ENCODE results near the gene SP140. TPM values are rescaled to one million over a fixed set of nuclear protein-coding genes. Genes with fewer than 3 reads are reported as not detected.

Gene SP140
- total and polyA plus RNA-seq, 2 of the 8 experiments (the other 6 are each of a cell fraction or from before 2014, with no cell fraction given) = 0.23 to 1.3 TPM

DNA sequence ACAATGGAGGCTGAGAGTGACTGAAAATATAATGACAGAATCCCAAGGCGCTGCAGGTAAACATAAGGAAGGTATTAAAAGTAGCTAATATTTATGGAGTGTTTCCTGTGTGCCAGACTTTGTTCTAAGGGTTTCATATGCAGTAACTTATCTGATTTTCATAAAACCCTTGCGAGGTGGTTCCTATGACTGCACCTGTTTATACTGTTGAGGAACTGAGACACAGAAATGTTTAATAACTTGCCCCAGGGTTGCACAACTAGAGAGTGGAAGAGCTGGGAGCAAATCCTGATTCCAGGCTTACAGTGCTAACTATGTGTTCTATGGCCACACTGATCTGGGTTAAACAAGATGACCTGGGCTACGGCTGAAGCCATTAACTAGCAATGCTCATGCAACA lies 8.1 kb upstream of the SP140 start:
- Histone ChIP-seq H3K79me1 (ENCODE audit: low read depth, low read length) (no peaks in the 10 kb centered on the region), H3K4me1 (replicated peaks in 1 of 4; ENCODE audit: control insufficient read depth in 3 of 4, insufficient read depth in 4 of 4, low read length in 3 of 4) (peaks cover 0 to 6% (median 1%) of the 10 kb centered on the region in 4 experiments; a peak in 3 of 7 replicates)
- DNase-seq (ENCODE audit: low read depth in 1 of 2, low spot score in 2 of 2) = no peak
- TF ChIP-seq, protein P1, sequence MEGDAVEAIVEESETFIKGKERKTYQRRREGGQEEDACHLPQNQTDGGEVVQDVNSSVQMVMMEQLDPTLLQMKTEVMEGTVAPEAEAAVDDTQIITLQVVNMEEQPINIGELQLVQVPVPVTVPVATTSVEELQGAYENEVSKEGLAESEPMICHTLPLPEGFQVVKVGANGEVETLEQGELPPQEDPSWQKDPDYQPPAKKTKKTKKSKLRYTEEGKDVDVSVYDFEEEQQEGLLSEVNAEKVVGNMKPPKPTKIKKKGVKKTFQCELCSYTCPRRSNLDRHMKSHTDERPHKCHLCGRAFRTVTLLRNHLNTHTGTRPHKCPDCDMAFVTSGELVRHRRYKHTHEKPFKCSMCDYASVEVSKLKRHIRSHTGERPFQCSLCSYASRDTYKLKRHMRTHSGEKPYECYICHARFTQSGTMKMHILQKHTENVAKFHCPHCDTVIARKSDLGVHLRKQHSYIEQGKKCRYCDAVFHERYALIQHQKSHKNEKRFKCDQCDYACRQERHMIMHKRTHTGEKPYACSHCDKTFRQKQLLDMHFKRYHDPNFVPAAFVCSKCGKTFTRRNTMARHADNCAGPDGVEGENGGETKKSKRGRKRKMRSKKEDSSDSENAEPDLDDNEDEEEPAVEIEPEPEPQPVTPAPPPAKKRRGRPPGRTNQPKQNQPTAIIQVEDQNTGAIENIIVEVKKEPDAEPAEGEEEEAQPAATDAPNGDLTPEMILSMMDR (IDR thresholded peaks at IDR 0.05; ENCODE audit: control extremely low read depth in 1 of 3, insufficient read depth in 1 of 3, low read depth in 1 of 3, low read length in 3 of 3) = no peak
- TF ChIP-seq TBP (IDR thresholded peaks at IDR 0.05; ENCODE audit: low read depth, low read length) = no peak
- no peak for TF ChIP-seq SIX5 (IDR thresholded peaks at IDR 0.05; ENCODE audit: low read depth, low read length)
- TF ChIP-seq FOSL1 (IDR thresholded peaks at IDR 0.05; ENCODE audit: insufficient read depth, low read depth, low read length) = no peak
- TF ChIP-seq BRCA1 (IDR thresholded peaks at IDR 0.05; ENCODE audit: low read depth, low read length) = no peak
- no peak for TF ChIP-seq GTF2F1 (IDR thresholded peaks at IDR 0.05; ENCODE audit: borderline replicate concordance, low read depth, low read length)
- no peak for TF ChIP-seq CHD1 (IDR thresholded peaks at IDR 0.05; ENCODE audit: low read depth, low read length)
- TF ChIP-seq CREB1 (IDR thresholded peaks at IDR 0.05) = no peak
- no peak for TF ChIP-seq POLR2A (IDR thresholded peaks at IDR 0.05; ENCODE audit: control extremely low read depth in 1 of 2, low read depth in 2 of 2, low read length in 2 of 2)
- TF ChIP-seq, protein P2, sequence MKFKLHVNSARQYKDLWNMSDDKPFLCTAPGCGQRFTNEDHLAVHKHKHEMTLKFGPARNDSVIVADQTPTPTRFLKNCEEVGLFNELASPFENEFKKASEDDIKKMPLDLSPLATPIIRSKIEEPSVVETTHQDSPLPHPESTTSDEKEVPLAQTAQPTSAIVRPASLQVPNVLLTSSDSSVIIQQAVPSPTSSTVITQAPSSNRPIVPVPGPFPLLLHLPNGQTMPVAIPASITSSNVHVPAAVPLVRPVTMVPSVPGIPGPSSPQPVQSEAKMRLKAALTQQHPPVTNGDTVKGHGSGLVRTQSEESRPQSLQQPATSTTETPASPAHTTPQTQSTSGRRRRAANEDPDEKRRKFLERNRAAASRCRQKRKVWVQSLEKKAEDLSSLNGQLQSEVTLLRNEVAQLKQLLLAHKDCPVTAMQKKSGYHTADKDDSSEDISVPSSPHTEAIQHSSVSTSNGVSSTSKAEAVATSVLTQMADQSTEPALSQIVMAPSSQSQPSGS (IDR thresholded peaks at IDR 0.05; ENCODE audit: low read length) = no peak
- no peak for TF ChIP-seq YY1 (IDR thresholded peaks at IDR 0.05; ENCODE audit: low read depth, low read length)
- TF ChIP-seq SP1 (IDR thresholded peaks at IDR 0.05; ENCODE audit: low read depth, low read length) = no peak

More for the DNA sequence above, 8.1 kb upstream of the SP140 start:
- H3K27ac ChIP-seq (ENCODE audit: low read depth, low read length) = no peak overlapping the region
- H3K23ac ChIP-seq (ENCODE audit: insufficient read length) = no peak overlapping the region
- no peak overlapping the region for H3K4me2 ChIP-seq (ENCODE audit: insufficient read depth in 1 of 2, low read depth in 2 of 2, low read length in 2 of 2)
- H2BK5ac ChIP-seq (ENCODE audit: low read depth, low read length) = no peak overlapping the region
- no peak overlapping the region for H4K8ac ChIP-seq (ENCODE audit: extremely low read depth, insufficient read depth, low read length)
- ChIA-PET CTCF (ENCODE audit: partially characterized antibody) (interaction anchor here (0.5 to 1.0 kb wide), 2 partner anchors 370 to 467 kb away, joined by 3 read pairs; no protein-coding TSS in a partner anchor), POLR2A (ENCODE audit: partially characterized antibody) (no interaction called here)
- no peak overlapping the region for H2BK15ac ChIP-seq (ENCODE audit: low read length)
- FAIRE-seq = no peak
- no peaks in the 10 kb centered on the region for H3K79me2 ChIP-seq (ENCODE audit: control insufficient read depth in 1 of 2, insufficient read depth in 2 of 2, low read length in 2 of 2)
- H2BK20ac ChIP-seq (ENCODE audit: low read length) = no peak overlapping the region
- no peak overlapping the region for H3K18ac ChIP-seq (ENCODE audit: extremely low read depth, low read length)
- no peak overlapping the region for H4K91ac ChIP-seq (replicated peaks; ENCODE audit: insufficient read length, low read length)
- no peak overlapping the region for H4K5ac ChIP-seq (ENCODE audit: insufficient read length, low read depth, low read length)
- no peak overlapping the region for H2BK120ac ChIP-seq (replicated peaks; ENCODE audit: low read depth, low read length)
- no peaks in the 10 kb centered on the region for H3K36me3 ChIP-seq (ENCODE audit: control insufficient read depth in 2 of 4, insufficient read depth in 4 of 4, low read length in 3 of 4)
- no peak overlapping the region for H3K9ac ChIP-seq (replicated peaks in 1 of 4; ENCODE audit: extremely low read depth in 1 of 4, low read depth in 3 of 4, low read length in 3 of 4)
- 97% methylated on average over 3 of the region's 3 CpGs; no CpG with 5 or more reads in 1 of the 2 experiments for WGBS, 2 experiments (ENCODE audit: extremely low coverage in 1 of 2, insufficient coverage in 1 of 2, insufficient read length in 1 of 2, insufficient replicate concordance in 2 of 2, low coverage in 1 of 2, low lambda C conversion rate in 2 of 2, missing lambda C conversion rate in 1 of 2)
- no peak overlapping the region for H3K56ac ChIP-seq (replicated peaks; ENCODE audit: insufficient read length, low read depth, low read length)
- no peaks in the 10 kb centered on the region; the same call in 1 of the 2 replicates for H3K23me2 ChIP-seq (ENCODE audit: low read depth, low read length)
- H3K9me3 ChIP-seq (ENCODE audit: insufficient read depth in 2 of 2, low read depth in 1 of 2, low read length in 1 of 2) = no peaks in the 10 kb centered on the region
- H3K4ac ChIP-seq (replicated peaks; ENCODE audit: insufficient read length, low read depth, low read length) = no peak overlapping the region
- no peaks in the 10 kb centered on the region for H4K20me1 ChIP-seq (replicated peaks in 1 of 2; ENCODE audit: control insufficient read depth in 1 of 2, insufficient read depth in 2 of 2, low read length in 2 of 2)
- H3K14ac ChIP-seq (ENCODE audit: insufficient read length) = no peak overlapping the region
- no peak overlapping the region for H2AFZ ChIP-seq (ENCODE audit: low read length)
- no peaks in the 10 kb centered on the region for H3K27me3 ChIP-seq (replicated peaks in 1 of 4; ENCODE audit: control insufficient read depth in 3 of 4, extremely low read depth in 1 of 4, insufficient read depth in 3 of 4, low read length in 3 of 4)
- no peak overlapping the region for H3K4me3 ChIP-seq (ENCODE audit: extremely low read depth in 1 of 4, insufficient read depth in 2 of 4, low read depth in 3 of 4, low read length in 4 of 4)
- no peak overlapping the region for H2AK5ac ChIP-seq (ENCODE audit: low read depth, low read length)
- H2BK12ac ChIP-seq (ENCODE audit: low read depth, low read length) = no peak overlapping the region
